Left lung (tissue), 10 donors: ENCODE results near the gene CCDC33. TPM values are rescaled to one million over a fixed set of nuclear protein-coding genes. Genes with fewer than 3 reads are reported as not detected.

Source experiments
- ATAC-seq: fragments of 200-7000 bp; cut with Tn5 transposase; one replicate; pipeline ENCODE4 v1.9.1; 2020; ENCODE audit warnings: moderate library complexity
- DNase-seq, 4 donors: peaks; one replicate each; pipeline ENCODE4 v3.0.0-alpha.2; 2013 to 2020
- H3K27ac ChIP-seq, 2 donors: fragments of 200-600 bp; sonication (generic) in 1 of 2; one replicate each; pipeline versions ENCODE4 v1.5.0 to v1.8.0; 2020 to 2021
- H3K27me3 ChIP-seq, 2 donors: fragments of 200-600 bp; sonication (generic) in 1 of 2; one replicate each; pipeline versions ENCODE4 v1.5.0 to v1.8.0; 2020 to 2021
- H3K36me3 ChIP-seq, 2 donors: fragments of 200-600 bp; sonication (generic) in 1 of 2; one replicate each; pipeline versions ENCODE4 v1.5.0 to v1.8.0; 2020 to 2021
- H3K4me1 ChIP-seq, 2 donors: fragments of 200-600 bp; one replicate each; pipeline ENCODE4 v1.8.0; 2021
- H3K4me3 ChIP-seq, 2 donors: fragments of 200-600 bp; sonication (generic) in 1 of 2; one replicate each; pipeline versions ENCODE4 v1.5.0 to v1.8.0; 2020 to 2021; ENCODE audit warnings: mild to moderate bottlenecking in 1 of 2
- H3K9me3 ChIP-seq, 2 donors: fragments of 200-600 bp; sonication (generic) in 1 of 2; one replicate each; pipeline versions ENCODE4 v1.5.0 to v1.8.0; 2020 to 2021
- intact Hi-C, 2 donors: fragments of 100-400 bp; cut with DNase I; formaldehyde crosslinking; loops; one replicate each; pipeline versions ENCODE4 v1.11.2 to v1.14.2; 2022
- polyA plus RNA-seq, 6 donors: library from polyadenylated mRNA; unstranded; fragments of 120-200 nt; gene quantifications; one replicate each; pipeline ENCODE4 v1.2.1, GENCODE V29; 2013; ENCODE audit not compliant: insufficient read length in 6 of 6
- total RNA-seq, 2 donors: library from RNA; stranded (reverse); fragmentation: NEBNext Ultra II Directional; extraction: Animal tissue kit (Norgen Biotek cat#: 25700); gene quantifications; one replicate each; pipeline ENCODE4 v1.2.1, GENCODE V29; 2021
- TF ChIP-seq, protein P1 (sequence below), 2 donors: fragments of 200-600 bp; sonication (generic) in 1 of 2; IDR thresholded peaks; one replicate each; pipeline versions ENCODE4 v1.5.0 to v1.8.0; 2021; ENCODE audit warnings: antibody characterized with exemption in 2 of 2
- donor health status: DM: no; HTN: yes; CAD: no.
- donor health status: DM: no; HTN: no; CAD: no.

Gene CCDC33
- total and polyA plus RNA-seq, 8 donors: 1.00 to 3.2 (median 1.9) TPM; not detected in 1

DNA sequence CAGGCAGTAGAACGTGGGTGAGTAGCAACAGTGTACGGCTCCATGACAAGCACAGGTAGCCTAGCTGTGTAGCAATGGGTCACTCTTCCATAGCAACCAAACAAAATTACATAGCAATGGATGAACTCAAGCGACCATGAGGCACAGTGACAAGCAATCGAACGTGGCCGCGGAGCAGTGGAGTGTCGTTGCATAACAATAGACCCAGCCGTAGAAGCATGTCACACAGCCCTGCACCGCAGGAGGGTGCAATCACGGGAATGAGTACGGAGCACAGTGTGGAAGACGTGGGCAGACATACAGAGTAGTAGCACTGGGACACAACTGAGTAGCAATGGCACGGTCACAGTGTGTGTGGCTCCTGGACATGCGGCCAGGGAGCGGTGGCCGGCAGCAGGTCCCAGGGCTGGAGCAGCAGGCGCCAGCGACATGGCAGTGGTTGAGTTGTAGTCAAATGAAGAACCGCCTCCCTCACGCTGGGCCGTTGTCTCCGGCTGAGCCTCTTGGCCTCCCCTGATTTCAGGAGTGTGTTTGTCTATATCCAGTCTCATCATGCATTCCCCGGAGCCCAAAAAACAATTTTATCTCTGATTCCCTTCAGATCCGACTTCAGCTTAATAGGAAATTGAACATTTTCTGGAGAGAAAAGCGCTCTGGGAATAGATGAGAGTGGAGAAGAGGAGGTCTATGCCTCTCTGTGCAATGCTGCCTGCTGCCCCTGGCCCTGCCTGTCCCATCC lies 64.1 kb downstream of the CCDC33 start:
- intact Hi-C loops: loop anchor here in 1 of 2 donors (10.0 kb wide), 1 partner anchor 175 kb away; no protein-coding TSS in a partner anchor
- no peak for ATAC-seq

DNA sequence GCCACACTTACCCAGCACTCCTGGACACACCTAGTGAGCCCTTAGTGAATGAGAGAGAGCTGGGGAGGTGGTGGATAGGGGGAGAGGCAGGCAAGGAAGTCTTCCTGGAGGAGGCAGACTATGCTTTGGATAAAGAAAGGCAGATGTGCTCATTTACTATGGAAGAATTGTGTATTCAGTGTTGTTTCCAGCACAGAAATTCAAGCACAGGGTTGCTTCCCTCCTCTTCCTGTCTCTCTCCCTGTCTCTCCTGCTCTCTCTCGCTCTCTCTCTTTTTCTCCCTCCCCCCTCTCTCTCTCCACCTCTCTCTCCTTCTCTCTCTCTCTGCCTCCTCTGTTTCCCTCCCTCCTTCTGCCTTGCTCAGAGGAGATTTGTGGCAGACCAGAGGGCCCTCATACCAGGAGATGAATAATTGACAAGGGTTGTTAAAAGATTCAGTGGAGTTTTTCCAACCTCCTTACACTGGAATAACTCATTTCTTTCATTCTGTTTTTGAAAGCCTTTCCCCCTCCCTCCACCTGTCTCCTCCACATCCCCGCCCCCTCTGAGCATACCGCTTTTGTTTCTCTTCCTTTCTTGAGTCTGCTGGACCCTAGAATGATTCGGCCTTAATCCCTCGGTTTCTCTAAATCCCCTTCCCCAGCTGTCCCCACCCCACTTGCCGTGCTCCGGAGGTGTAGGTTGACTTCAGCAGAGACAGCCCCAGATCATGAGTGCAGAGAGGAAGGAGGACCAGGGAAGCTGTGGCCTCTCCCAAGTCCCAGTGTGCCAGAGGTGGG lies 65.6 kb downstream of the CCDC33 start:
- ATAC-seq (no peak), DNase-seq (peak in 1 of 4 donors; percentile 10)
- TF ChIP-seq, protein P1, sequence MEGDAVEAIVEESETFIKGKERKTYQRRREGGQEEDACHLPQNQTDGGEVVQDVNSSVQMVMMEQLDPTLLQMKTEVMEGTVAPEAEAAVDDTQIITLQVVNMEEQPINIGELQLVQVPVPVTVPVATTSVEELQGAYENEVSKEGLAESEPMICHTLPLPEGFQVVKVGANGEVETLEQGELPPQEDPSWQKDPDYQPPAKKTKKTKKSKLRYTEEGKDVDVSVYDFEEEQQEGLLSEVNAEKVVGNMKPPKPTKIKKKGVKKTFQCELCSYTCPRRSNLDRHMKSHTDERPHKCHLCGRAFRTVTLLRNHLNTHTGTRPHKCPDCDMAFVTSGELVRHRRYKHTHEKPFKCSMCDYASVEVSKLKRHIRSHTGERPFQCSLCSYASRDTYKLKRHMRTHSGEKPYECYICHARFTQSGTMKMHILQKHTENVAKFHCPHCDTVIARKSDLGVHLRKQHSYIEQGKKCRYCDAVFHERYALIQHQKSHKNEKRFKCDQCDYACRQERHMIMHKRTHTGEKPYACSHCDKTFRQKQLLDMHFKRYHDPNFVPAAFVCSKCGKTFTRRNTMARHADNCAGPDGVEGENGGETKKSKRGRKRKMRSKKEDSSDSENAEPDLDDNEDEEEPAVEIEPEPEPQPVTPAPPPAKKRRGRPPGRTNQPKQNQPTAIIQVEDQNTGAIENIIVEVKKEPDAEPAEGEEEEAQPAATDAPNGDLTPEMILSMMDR (IDR thresholded peaks at IDR 0.05): no peak
- H3K27ac ChIP-seq: no peak overlapping the region
- H3K4me3 ChIP-seq: no peak overlapping the region
- intact Hi-C loops: loop anchor here in 1 of 2 donors (10.0 kb wide), 1 partner anchor 177 kb away; no protein-coding TSS in a partner anchor
- no peaks in the 10 kb centered on the region for H3K36me3 ChIP-seq
- no peaks in the 10 kb centered on the region for H3K9me3 ChIP-seq
- H3K27me3 ChIP-seq: peaks cover 0 to 84% of the 10 kb centered on the region in 2 donors
- no peaks in the 10 kb centered on the region for H3K4me1 ChIP-seq

More for the DNA sequence above, 64.1 kb downstream of the CCDC33 start:
- H3K4me3 ChIP-seq: no peak overlapping the region
- peaks cover 0 to 69% of the 10 kb centered on the region in 2 donors for H3K27me3 ChIP-seq
- DNase-seq: peak in 1 of 4 donors; percentile 61
- no peaks in the 10 kb centered on the region for H3K36me3 ChIP-seq
- H3K9me3 ChIP-seq: no peaks in the 10 kb centered on the region
- no peaks in the 10 kb centered on the region for H3K4me1 ChIP-seq
- TF ChIP-seq, protein P1 (IDR thresholded peaks at IDR 0.05): no peak
- no peak overlapping the region for H3K27ac ChIP-seq

DNA sequence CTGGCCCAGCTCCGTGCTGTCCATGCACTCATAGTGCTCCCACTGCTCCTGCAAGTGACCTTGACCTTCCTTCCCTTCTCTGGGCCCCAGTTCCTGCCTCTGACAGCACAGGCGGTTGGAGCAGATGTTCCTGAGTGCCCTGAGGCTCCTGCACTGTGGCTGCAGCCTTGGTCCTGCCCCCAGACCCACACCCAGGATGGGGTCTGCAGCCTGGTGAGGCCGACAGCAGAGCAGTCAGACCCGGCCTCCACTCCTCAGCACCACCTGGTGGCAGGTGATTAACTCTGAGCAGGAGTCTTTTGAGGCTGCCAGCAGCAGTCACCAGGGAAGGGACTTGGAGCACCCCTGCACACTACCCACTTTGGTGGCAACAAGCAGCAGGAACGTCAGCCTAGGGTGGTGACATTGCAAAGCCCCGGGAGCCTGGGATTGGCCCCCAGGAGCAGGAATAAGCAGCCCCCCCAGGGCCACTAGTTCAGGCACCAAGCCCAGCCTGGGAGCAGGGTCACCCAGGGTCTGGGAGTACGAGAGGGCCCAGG lies 66.8 kb downstream of the CCDC33 start:
- peaks cover 0 to 91% of the 10 kb centered on the region in 2 donors for H3K27me3 ChIP-seq
- ATAC-seq: peak; percentile 63
- no peak overlapping the region for H3K4me3 ChIP-seq
- H3K4me1 ChIP-seq: no peaks in the 10 kb centered on the region
- intact Hi-C loops: loop anchor here in 1 of 2 donors (10.0 kb wide), 1 partner anchor 178 kb away; no protein-coding TSS in a partner anchor
- H3K27ac ChIP-seq: no peak overlapping the region
- DNase-seq: peak in 1 of 4 donors; percentile 63
- no peaks in the 10 kb centered on the region for H3K9me3 ChIP-seq
- TF ChIP-seq, protein P1 (IDR thresholded peaks at IDR 0.05): peak; percentile 27 to 49
- no peaks in the 10 kb centered on the region for H3K36me3 ChIP-seq

DNA sequence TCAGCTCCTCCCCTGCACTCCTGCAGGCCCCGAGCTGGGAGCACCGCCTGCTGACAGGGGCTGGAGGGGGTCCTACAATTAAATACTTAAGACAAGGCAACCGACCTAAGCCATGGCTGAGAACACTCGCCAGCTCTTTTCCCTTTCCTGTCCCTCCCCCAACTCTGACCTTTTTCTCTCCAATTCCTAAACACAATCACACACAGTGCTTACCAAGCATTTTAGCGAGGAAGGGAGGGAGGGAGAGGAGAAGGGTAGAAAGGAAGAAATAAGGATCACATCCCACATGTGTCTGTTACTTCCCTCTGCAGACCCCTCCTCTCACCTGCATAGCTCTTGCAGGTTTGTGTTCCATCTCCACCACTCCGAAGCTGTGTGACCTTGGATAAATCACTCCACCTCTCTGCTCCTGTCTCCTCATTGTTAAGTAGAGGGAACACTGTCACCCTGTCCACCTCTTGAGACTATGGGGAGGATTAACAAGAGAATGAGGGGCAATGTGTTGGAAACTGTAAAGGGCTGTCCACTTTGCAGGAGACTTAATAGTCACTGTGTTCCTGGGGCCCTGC lies 67.7 kb downstream of the CCDC33 start:
- DNase-seq: no peak

More for the DNA sequence above, 67.7 kb downstream of the CCDC33 start:
- TF ChIP-seq, protein P1 (IDR thresholded peaks at IDR 0.05): no peak
- Histone ChIP-seq H3K4me3 (no peak overlapping the region), H3K36me3 (no peaks in the 10 kb centered on the region), H3K27me3 (peaks cover 0 to 97% of the 10 kb centered on the region in 2 donors), H3K9me3 (no peaks in the 10 kb centered on the region), H3K4me1 (no peaks in the 10 kb centered on the region), H3K27ac (no peak overlapping the region)
- no peak for ATAC-seq
- intact Hi-C loops: loop anchor here in 1 of 2 donors (10.0 kb wide), 1 partner anchor 179 kb away; no protein-coding TSS in a partner anchor
